H9 (cell line): ENCODE results near the gene AIG1. TPM values are rescaled to one million over a fixed set of nuclear protein-coding genes. Genes with fewer than 3 reads are reported as not detected.

ENCODE experiments used
- DNase-seq: peaks from one replicate; pipeline ENCODE4 v3.0.0-alpha.2; 2017
- H2AFZ ChIP-seq: one replicate; pipeline ENCODE4 v1.6.1; 2013; ENCODE audit warnings: mild to moderate bottlenecking, low read length, control low read depth, moderate library complexity
- H2AK5ac ChIP-seq: 2 replicates; pipeline ENCODE4 v1.6.1; 2013; ENCODE audit warnings: low read length, control low read depth, mixed read lengths; ENCODE audit not compliant: insufficient read length
- H2BK120ac ChIP-seq: one replicate; pipeline ENCODE4 v1.6.1; 2013; ENCODE audit warnings: low read depth, mild to moderate bottlenecking, low read length, control low read depth, inconsistent platforms; ENCODE audit not compliant: poor library complexity, severe bottlenecking
- H2BK12ac ChIP-seq: 2 replicates; pipeline ENCODE4 v1.6.1; 2013; ENCODE audit warnings: low read length, control low read depth, mixed read lengths, low read depth; ENCODE audit not compliant: insufficient read length
- H2BK15ac ChIP-seq: 2 replicates; pipeline ENCODE4 v1.6.1; 2013; ENCODE audit warnings: low read depth, low read length, control low read depth
- H2BK20ac ChIP-seq: one replicate; pipeline ENCODE4 v1.6.1; 2013; ENCODE audit warnings: low read depth, mild to moderate bottlenecking, low read length, control low read depth, inconsistent platforms; ENCODE audit not compliant: poor library complexity, severe bottlenecking
- H2BK5ac ChIP-seq: 2 replicates; pipeline ENCODE4 v1.6.1; 2013; ENCODE audit warnings: low read length, control low read depth, mixed read lengths; ENCODE audit not compliant: insufficient read length
- H3K14ac ChIP-seq: 2 replicates; pipeline ENCODE4 v1.6.1; 2013; ENCODE audit warnings: low read length, control low read depth; ENCODE audit not compliant: insufficient read depth
- H3K18ac ChIP-seq: 2 replicates; pipeline ENCODE4 v1.6.1; 2013; ENCODE audit warnings: low read depth, mild to moderate bottlenecking, mixed read lengths, low read length, control low read depth; ENCODE audit not compliant: insufficient read length
- H3K23ac ChIP-seq: 2 replicates; pipeline ENCODE4 v1.6.1; 2013; ENCODE audit warnings: low read length, control low read depth, mixed read lengths, low read depth; ENCODE audit not compliant: insufficient read length
- H3K23me2 ChIP-seq: 2 replicates; pipeline ENCODE4 v1.6.1; 2013; ENCODE audit warnings: low read depth, mild to moderate bottlenecking, mixed read lengths, low read length, control low read depth; ENCODE audit not compliant: insufficient read length, poor library complexity, severe bottlenecking
- H3K27ac ChIP-seq: 2 replicates; pipeline ENCODE4 v1.5.1; 2013; ENCODE audit warnings: low read length, control low read depth, mixed read lengths, low read depth; ENCODE audit not compliant: insufficient read length
- H3K27me3 ChIP-seq: 2 replicates; pipeline ENCODE4 v1.6.1; 2013; ENCODE audit warnings: low read length, control low read depth, inconsistent platforms; ENCODE audit not compliant: insufficient read depth
- H3K4ac ChIP-seq: 2 replicates; pipeline ENCODE4 v1.6.1; 2013; ENCODE audit warnings: low read depth, mild to moderate bottlenecking, control low read depth, inconsistent platforms, low read length, moderate library complexity
- H3K4me1 ChIP-seq: 2 replicates; pipeline ENCODE4 v1.6.1; 2013; ENCODE audit warnings: low read length, control low read depth, inconsistent platforms; ENCODE audit not compliant: insufficient read depth
- H3K4me2 ChIP-seq: 2 replicates; pipeline ENCODE4 v1.6.1; 2013; ENCODE audit warnings: low read length, control low read depth, mixed read lengths; ENCODE audit not compliant: insufficient read length, insufficient read depth
- H3K56ac ChIP-seq: 2 replicates; pipeline ENCODE4 v1.6.1; 2013; ENCODE audit warnings: low read depth, mild to moderate bottlenecking, mixed read lengths, low read length, control low read depth; ENCODE audit not compliant: insufficient read length
- H3K79me1 ChIP-seq: 2 replicates; pipeline ENCODE4 v1.6.1; 2013; ENCODE audit warnings: low read depth, mild to moderate bottlenecking, moderate library complexity, low read length, control low read depth, inconsistent platforms; ENCODE audit not compliant: insufficient read depth, poor library complexity, severe bottlenecking
- H3K79me2 ChIP-seq: 2 replicates; pipeline ENCODE4 v1.6.1; 2013; ENCODE audit warnings: low read length, control low read depth, inconsistent platforms; ENCODE audit not compliant: insufficient read depth
- H3K9ac ChIP-seq: 2 replicates; pipeline ENCODE4 v1.6.1; 2013; ENCODE audit warnings: low read length, control low read depth, mixed read lengths; ENCODE audit not compliant: insufficient read length; ENCODE audit errors: extremely low read depth
- H3K9me3 ChIP-seq: one replicate; pipeline ENCODE4 v1.6.1; 2013; ENCODE audit warnings: low read depth, low read length, inconsistent platforms; ENCODE audit not compliant: control insufficient read depth
- H3T11ph ChIP-seq: one replicate; pipeline ENCODE4 v1.6.1; 2013; ENCODE audit warnings: mild to moderate bottlenecking, low read length, control low read depth, inconsistent platforms
- H4K20me1 ChIP-seq: one replicate; pipeline ENCODE4 v1.6.1; 2013; ENCODE audit not compliant: control insufficient read depth, insufficient read length, insufficient read depth
- H4K5ac ChIP-seq: 2 replicates; pipeline ENCODE4 v1.6.1; 2013; ENCODE audit warnings: low read depth, mild to moderate bottlenecking, mixed read lengths, low read length, control low read depth; ENCODE audit not compliant: insufficient read length
- H4K8ac ChIP-seq: replicated peaks from 2 replicates; pipeline ENCODE4 v1.6.1; 2013; ENCODE audit warnings: low read length, control low read depth, mixed read lengths, low read depth; ENCODE audit not compliant: insufficient read length
- H4K91ac ChIP-seq: 2 replicates; pipeline ENCODE4 v1.6.1; 2013; ENCODE audit warnings: low read depth, mild to moderate bottlenecking, moderate library complexity, mixed read lengths, low read length, control low read depth; ENCODE audit not compliant: insufficient read length
- H3K27ac Mint-ChIP-seq, 3 experiments: 2 replicates in 2 of 3; 3 replicates in 1 of 3; pipeline ENCODE4 v1.8.0; 2020 to 2021; ENCODE audit warnings: mixed read lengths in 3 of 3, mild to moderate bottlenecking in 1 of 3, moderate library complexity in 1 of 3
- H3K27me3 Mint-ChIP-seq: 2 replicates; pipeline ENCODE4 v1.8.0; 2021; ENCODE audit warnings: low read depth, mild to moderate bottlenecking, moderate library complexity, mixed read lengths
- H3K36me3 Mint-ChIP-seq, 3 experiments: 2 replicates in 2 of 3; 3 replicates in 1 of 3; pipeline ENCODE4 v1.8.0; 2020 to 2021; ENCODE audit warnings: low read depth in 3 of 3, mixed read lengths in 3 of 3; ENCODE audit not compliant: insufficient read depth in 1 of 3
- H3K4me1 Mint-ChIP-seq, 2 experiments: 2 replicates each; pipeline ENCODE4 v1.8.0; 2020; ENCODE audit warnings: mixed read lengths in 2 of 2
- H3K4me3 Mint-ChIP-seq, 2 experiments: 2 replicates in 1 of 2; 3 replicates in 1 of 2; pipeline ENCODE4 v1.8.0; 2020 to 2021; ENCODE audit warnings: mild to moderate bottlenecking in 2 of 2, mixed read lengths in 2 of 2, moderate library complexity in 1 of 2
- H3K9me3 Mint-ChIP-seq, 2 experiments: 2 replicates in 1 of 2; 3 replicates in 1 of 2; pipeline ENCODE4 v1.8.0; 2020; ENCODE audit warnings: mild to moderate bottlenecking in 2 of 2, mixed read lengths in 2 of 2, moderate library complexity in 1 of 2
- WGBS: extraction: QIAGEN DNeasy Blood & Tissue Kit; methylation state at CpG from one replicate; pipeline ENCODE4 v1.1.7; 2013; ENCODE audit warnings: missing lambda C conversion rate, low lambda C conversion rate, mixed read lengths; ENCODE audit not compliant: insufficient read length; ENCODE audit errors: extremely low coverage; 5-methylcytosine and 5-hydroxymethylcytosine counted together
- total RNA-seq: library from RNA; stranded (reverse); gene quantifications from 2 replicates; pipeline ENCODE4 v1.2.1, GENCODE V29; 2021
- TF ChIP-seq, protein P1 (sequence below): fragments of 200-600 bp; sonication (generic); conservative IDR thresholded peaks from 3 replicates; pipeline ENCODE4 v1.8.0; 2021; ENCODE audit warnings: antibody characterized with exemption, mild to moderate bottlenecking

Gene AIG1
- total RNA-seq, 1 experiment from 2014 or later: 44.6 TPM

DNA sequence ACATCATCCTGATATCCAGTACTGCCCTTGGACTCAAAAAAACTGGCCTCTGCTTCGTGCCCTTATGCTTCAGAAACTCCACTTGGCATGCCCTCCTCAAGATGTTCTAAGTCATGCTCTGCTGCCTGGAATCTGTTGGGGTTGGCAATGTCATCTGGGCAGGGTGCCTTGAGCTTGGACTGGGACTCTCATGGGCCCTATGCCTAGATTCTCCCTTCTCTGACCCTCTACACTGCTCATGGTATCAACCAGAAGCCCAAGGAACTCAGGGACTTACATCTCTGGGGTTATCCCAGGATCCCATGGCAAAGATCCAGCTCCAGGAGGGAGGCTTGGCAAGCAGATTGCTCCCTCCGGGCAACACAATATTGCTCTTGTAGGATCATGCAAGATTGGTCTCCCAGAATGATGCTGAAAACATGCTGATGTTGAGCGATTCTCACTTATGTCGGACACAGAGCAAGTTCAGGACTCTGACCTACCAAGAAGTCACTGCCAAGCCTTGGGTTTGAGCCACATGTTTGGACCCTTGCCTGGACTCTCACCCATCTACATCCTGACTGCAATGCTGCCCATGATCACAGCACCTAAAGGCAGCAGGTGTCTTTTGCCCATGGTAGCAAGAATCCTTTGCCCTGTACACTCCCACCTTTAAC is 301.0 kb downstream of the AIG1 start:
- Mint-ChIP-seq H3K27me3 (no peaks in the 10 kb centered on the region), H3K4me1 (no peaks in the 10 kb centered on the region), H3K9me3 (no peaks in the 10 kb centered on the region), H3K27ac (no peak overlapping the region), H3K4me3 (no peak overlapping the region), H3K36me3 (no peaks in the 10 kb centered on the region)
- H3K14ac ChIP-seq: no peak overlapping the region
- no peak overlapping the region for H3K27ac ChIP-seq
- TF ChIP-seq, protein P1, sequence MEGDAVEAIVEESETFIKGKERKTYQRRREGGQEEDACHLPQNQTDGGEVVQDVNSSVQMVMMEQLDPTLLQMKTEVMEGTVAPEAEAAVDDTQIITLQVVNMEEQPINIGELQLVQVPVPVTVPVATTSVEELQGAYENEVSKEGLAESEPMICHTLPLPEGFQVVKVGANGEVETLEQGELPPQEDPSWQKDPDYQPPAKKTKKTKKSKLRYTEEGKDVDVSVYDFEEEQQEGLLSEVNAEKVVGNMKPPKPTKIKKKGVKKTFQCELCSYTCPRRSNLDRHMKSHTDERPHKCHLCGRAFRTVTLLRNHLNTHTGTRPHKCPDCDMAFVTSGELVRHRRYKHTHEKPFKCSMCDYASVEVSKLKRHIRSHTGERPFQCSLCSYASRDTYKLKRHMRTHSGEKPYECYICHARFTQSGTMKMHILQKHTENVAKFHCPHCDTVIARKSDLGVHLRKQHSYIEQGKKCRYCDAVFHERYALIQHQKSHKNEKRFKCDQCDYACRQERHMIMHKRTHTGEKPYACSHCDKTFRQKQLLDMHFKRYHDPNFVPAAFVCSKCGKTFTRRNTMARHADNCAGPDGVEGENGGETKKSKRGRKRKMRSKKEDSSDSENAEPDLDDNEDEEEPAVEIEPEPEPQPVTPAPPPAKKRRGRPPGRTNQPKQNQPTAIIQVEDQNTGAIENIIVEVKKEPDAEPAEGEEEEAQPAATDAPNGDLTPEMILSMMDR: no peak
- no peaks in the 10 kb centered on the region for H3K79me1 ChIP-seq
- WGBS: no CpG with 5 or more reads among the region's 4 CpGs
- H2BK20ac ChIP-seq: no peak overlapping the region
- H2AFZ ChIP-seq: no peak overlapping the region
- no peak overlapping the region for H2AK5ac ChIP-seq
- H3K4me2 ChIP-seq: no peak overlapping the region
- no peaks in the 10 kb centered on the region for H3K79me2 ChIP-seq
- no peak overlapping the region for H3K56ac ChIP-seq
- H2BK5ac ChIP-seq: no peak overlapping the region
- no peak overlapping the region for H4K8ac ChIP-seq
- H4K20me1 ChIP-seq: no peaks in the 10 kb centered on the region
- no peak overlapping the region for H3K9ac ChIP-seq
- H2BK120ac ChIP-seq: no peak overlapping the region
- no peak overlapping the region for H3T11ph ChIP-seq
- no peak overlapping the region for H2BK15ac ChIP-seq
- no peaks in the 10 kb centered on the region for H3K27me3 ChIP-seq
- H2BK12ac ChIP-seq: no peak overlapping the region
- no peak overlapping the region for H3K18ac ChIP-seq
- DNase-seq: no peak
- no peaks in the 10 kb centered on the region for H3K23me2 ChIP-seq
- no peak overlapping the region for H4K5ac ChIP-seq
- H4K91ac ChIP-seq: no peak overlapping the region
- no peaks in the 10 kb centered on the region for H3K9me3 ChIP-seq
- H3K4ac ChIP-seq: no peak overlapping the region
- H3K23ac ChIP-seq: no peak overlapping the region
- no peaks in the 10 kb centered on the region for H3K4me1 ChIP-seq
